ENCODE measurements around the gene CFAP90. TPM values are rescaled to one million over a fixed set of nuclear protein-coding genes. Genes with fewer than 3 reads are reported as not detected.

Gene CFAP90
- total RNA-seq, 4 donors from 2014 or later = not detected

DNA sequence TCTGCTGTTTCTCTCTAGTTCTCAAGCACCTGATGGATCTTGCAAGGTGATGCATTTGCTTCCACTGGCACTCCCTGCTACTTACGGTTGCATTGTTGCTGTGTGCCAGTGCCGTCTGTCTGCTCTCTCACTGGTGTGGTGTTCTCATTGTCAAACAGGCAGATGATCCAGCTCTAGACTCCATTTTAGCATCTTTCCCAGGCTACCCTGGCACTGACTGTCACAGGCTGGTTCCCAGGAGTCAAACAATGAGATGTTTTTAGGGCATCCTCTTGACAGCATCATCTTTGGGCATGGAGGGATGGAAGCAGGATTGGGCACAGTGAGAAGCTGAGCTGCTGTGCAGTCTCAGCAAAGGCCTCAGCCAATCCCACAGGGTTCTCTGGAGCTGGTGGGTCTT is 30.9 kb upstream of the CFAP90 start:
- Histone ChIP-seq H3K27ac (no peak overlapping the region), H3K27me3 (no peaks in the 10 kb centered on the region), H3K4me3 (no peak overlapping the region), H3K36me3 (peaks cover 0 to 91% of the 10 kb centered on the region in 2 donors), H3K4me1 (no peaks in the 10 kb centered on the region), H3K9me3 (no peaks in the 10 kb centered on the region)
- in situ Hi-C loops (cut with MboI; ENCODE audit: low sequenced_read_pairs in 4 of 4) (no loop called here), intact Hi-C loops (cut with DNase I; ENCODE audit: low total_unique reads) (no loop called here)
- ATAC-seq (no peak), DNase-seq (no peak)
- no peak for TF ChIP-seq POLR2A (IDR thresholded peaks at IDR 0.05)
- TF ChIP-seq, protein P1, sequence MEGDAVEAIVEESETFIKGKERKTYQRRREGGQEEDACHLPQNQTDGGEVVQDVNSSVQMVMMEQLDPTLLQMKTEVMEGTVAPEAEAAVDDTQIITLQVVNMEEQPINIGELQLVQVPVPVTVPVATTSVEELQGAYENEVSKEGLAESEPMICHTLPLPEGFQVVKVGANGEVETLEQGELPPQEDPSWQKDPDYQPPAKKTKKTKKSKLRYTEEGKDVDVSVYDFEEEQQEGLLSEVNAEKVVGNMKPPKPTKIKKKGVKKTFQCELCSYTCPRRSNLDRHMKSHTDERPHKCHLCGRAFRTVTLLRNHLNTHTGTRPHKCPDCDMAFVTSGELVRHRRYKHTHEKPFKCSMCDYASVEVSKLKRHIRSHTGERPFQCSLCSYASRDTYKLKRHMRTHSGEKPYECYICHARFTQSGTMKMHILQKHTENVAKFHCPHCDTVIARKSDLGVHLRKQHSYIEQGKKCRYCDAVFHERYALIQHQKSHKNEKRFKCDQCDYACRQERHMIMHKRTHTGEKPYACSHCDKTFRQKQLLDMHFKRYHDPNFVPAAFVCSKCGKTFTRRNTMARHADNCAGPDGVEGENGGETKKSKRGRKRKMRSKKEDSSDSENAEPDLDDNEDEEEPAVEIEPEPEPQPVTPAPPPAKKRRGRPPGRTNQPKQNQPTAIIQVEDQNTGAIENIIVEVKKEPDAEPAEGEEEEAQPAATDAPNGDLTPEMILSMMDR (IDR thresholded peaks at IDR 0.05 in 4 of 5, conservative IDR thresholded peaks at IDR 0.05 in 1 of 5) = no peak

DNA sequence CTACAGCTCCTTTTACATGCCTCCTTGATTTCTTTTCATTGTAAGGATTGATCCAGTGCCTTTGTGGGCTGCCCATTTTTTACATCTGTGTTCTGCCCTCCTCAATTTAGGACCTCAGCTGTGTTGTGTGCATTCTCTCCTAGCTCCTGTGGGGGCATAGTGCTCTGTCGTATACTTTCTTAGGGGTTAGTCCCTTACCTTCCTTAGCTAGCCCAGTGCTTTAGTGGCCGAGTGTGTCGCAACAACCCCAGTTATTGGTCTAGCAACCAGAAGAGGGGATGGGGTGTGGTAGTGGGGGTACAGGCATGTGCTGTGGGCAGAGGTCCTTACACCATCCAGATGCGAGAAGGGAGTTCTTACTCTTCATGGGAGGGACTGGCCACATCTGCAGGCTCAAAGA is 30.2 kb upstream of the CFAP90 start:
- no peak for ATAC-seq
- no peak overlapping the region for H3K4me3 ChIP-seq
- no peak for DNase-seq
- no peaks in the 10 kb centered on the region for H3K9me3 ChIP-seq
- TF ChIP-seq POLR2A (IDR thresholded peaks at IDR 0.05) = no peak
- TF ChIP-seq, protein P1 (IDR thresholded peaks at IDR 0.05 in 4 of 5, conservative IDR thresholded peaks at IDR 0.05 in 1 of 5) = no peak
- intact Hi-C loops (cut with DNase I; ENCODE audit: low total_unique reads) (no loop called here), in situ Hi-C loops (cut with MboI; ENCODE audit: low sequenced_read_pairs in 4 of 4) (no loop called here)
- no peaks in the 10 kb centered on the region for H3K4me1 ChIP-seq
- no peak overlapping the region for H3K27ac ChIP-seq
- no peaks in the 10 kb centered on the region for H3K27me3 ChIP-seq
- H3K36me3 ChIP-seq = peaks cover 0 to 91% of the 10 kb centered on the region in 2 donors

DNA sequence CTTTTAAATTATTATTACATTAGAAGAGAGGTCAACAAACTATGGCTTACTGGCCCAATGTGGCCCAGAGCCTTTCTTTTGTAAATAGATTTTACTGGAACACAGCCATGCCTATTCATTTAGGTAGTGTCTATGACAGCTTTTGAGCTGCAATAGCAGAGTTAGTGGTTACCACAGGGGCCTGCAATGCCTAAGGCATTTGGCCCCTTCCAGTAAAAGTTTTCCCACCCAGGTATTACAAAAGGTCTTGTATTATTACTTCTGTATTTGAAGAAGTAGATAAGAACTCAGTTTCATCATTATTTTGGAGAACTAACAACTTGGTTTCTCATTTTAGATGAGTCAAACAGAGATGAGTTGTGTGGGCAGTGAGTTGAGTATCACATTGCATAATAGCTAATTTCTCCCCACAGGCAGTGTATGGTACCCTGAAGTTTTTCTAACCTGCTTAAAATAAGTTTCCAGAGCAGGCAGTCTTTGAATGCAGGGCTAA is 27.5 kb upstream of the CFAP90 start:
- Histone ChIP-seq H3K27me3 (no peaks in the 10 kb centered on the region), H3K4me1 (no peaks in the 10 kb centered on the region), H3K4me3 (no peak overlapping the region), H3K27ac (no peak overlapping the region), H3K9me3 (no peaks in the 10 kb centered on the region), H3K36me3 (peaks cover 0 to 81% of the 10 kb centered on the region in 2 donors)
- in situ Hi-C loops (cut with MboI; ENCODE audit: low sequenced_read_pairs in 4 of 4) = no loop called here
- ATAC-seq (no peak), DNase-seq (no peak)
- intact Hi-C loops (cut with DNase I; ENCODE audit: low total_unique reads) = no loop called here
- TF ChIP-seq, protein P1 (IDR thresholded peaks at IDR 0.05 in 4 of 5, conservative IDR thresholded peaks at IDR 0.05 in 1 of 5) = no peak
- TF ChIP-seq POLR2A (IDR thresholded peaks at IDR 0.05) = no peak

DNA sequence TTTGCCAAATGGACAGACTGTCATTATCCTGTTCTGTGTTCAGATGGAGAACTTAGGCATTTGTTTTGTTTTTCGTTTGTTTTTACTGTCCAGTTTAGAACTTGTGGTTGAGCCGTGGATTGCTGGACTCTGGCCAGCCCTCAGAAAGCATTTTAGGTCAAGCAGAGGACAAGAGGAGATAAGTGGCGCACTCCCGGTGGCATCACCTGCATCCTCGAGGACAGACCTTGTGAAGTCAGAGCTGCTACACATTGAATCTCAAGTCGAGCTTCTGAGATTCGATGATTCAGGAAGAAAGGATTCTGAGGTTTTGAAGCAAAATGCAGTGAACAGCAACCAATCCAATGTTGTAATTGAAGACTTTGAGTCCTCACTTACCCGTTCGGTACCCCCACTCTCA is 26.9 kb upstream of the CFAP90 start:
- Histone ChIP-seq H3K27me3 (no peaks in the 10 kb centered on the region), H3K4me1 (no peaks in the 10 kb centered on the region), H3K36me3 (peaks cover 0 to 76% of the 10 kb centered on the region in 2 donors), H3K4me3 (no peak overlapping the region), H3K9me3 (no peaks in the 10 kb centered on the region), H3K27ac (no peak overlapping the region)
- ATAC-seq = no peak
- intact Hi-C loops (cut with DNase I; ENCODE audit: low total_unique reads) = no loop called here
- in situ Hi-C loops (cut with MboI; ENCODE audit: low sequenced_read_pairs in 4 of 4) = no loop called here
- TF ChIP-seq, protein P1 (IDR thresholded peaks at IDR 0.05 in 4 of 5, conservative IDR thresholded peaks at IDR 0.05 in 1 of 5) = no peak
- TF ChIP-seq POLR2A (IDR thresholded peaks at IDR 0.05) = no peak
- DNase-seq = no peak

DNA sequence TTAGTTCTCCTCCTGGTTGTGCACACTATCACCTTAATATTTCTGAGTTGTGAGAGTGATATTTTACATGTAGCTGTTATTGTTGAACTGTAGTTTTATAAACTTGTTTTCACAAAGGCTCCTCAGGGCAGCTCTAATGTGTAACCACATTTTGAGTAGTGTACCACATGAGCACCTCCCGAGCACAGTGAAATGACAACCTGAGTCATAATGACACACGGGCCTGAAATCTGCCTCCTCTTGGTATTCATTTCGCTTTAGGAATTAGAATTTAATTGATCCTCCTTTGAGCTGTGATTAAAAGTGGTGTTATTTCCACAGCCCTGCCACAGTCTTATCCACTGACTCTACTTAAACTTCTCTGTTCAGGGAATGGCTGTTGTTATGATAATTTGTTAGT is 25.9 kb upstream of the CFAP90 start:
- TF ChIP-seq POLR2A (IDR thresholded peaks at IDR 0.05) = no peak
- TF ChIP-seq, protein P1 (IDR thresholded peaks at IDR 0.05 in 4 of 5, conservative IDR thresholded peaks at IDR 0.05 in 1 of 5) = no peak
- no peak for DNase-seq
- intact Hi-C loops (cut with DNase I; ENCODE audit: low total_unique reads) = no loop called here

More for the DNA sequence above, 25.9 kb upstream of the CFAP90 start:
- no peak for ATAC-seq
- H3K36me3 ChIP-seq = peaks cover 0 to 66% of the 10 kb centered on the region in 2 donors
- peaks cover under 1 to 6% of the 10 kb centered on the region in 2 donors for H3K4me1 ChIP-seq
- H3K27ac ChIP-seq = no peak overlapping the region
- in situ Hi-C loops (cut with MboI; ENCODE audit: low sequenced_read_pairs in 4 of 4) = no loop called here
- no peak overlapping the region for H3K4me3 ChIP-seq
- H3K9me3 ChIP-seq = no peaks in the 10 kb centered on the region
- H3K27me3 ChIP-seq = no peaks in the 10 kb centered on the region

Data from gastrocnemius medialis (tissue), 4 donors.